ENCODE data around the gene CEBPB.

Gene CEBPB

GRCh38 chr20:50216543-50217206 is 26.0 kb downstream of the CEBPB start:
- H3K4me3 ChIP-seq (ENCODE audit: low read depth, low read length) = no peak overlapping the region
- POLR2A ChIA-PET = interaction anchor here (1.4 kb wide), 1 partner anchor 25 kb away, joined by 3 read pairs; no protein-coding TSS in a partner anchor
- CTCF ChIA-PET = interaction anchor here (1.2 kb wide), 1 partner anchor 247 kb away, joined by 4 read pairs; no protein-coding TSS in a partner anchor
- DNase-seq (ENCODE audit: low read depth, low spot score) = no peak
- TF ChIP-seq CTCF (IDR thresholded peaks at IDR 0.05; ENCODE audit: insufficient read depth, low read length, missing control alignments) = no peak

GRCh38 chr20:50217207-50217949 is 26.7 kb downstream of the CEBPB start:
- no peak for TF ChIP-seq CTCF (IDR thresholded peaks at IDR 0.05; ENCODE audit: insufficient read depth, low read length, missing control alignments)
- CTCF ChIA-PET = interaction anchor here (1.2 kb wide), 1 partner anchor 247 kb away, joined by 4 read pairs; no protein-coding TSS in a partner anchor
- DNase-seq (ENCODE audit: low read depth, low spot score) = no peak
- no peak overlapping the region for H3K4me3 ChIP-seq (ENCODE audit: low read depth, low read length)
- POLR2A ChIA-PET = interaction anchor here (1.4 kb wide), 1 partner anchor 26 kb away, joined by 3 read pairs; no protein-coding TSS in a partner anchor

- DNase-seq (ENCODE audit: low read depth, low spot score) = no peak
- POLR2A ChIA-PET = interaction anchor here (1.0 kb wide), 1 partner anchor 10 kb away, joined by 4 read pairs; no protein-coding TSS in a partner anchor
- no peak for TF ChIP-seq CTCF (IDR thresholded peaks at IDR 0.05; ENCODE audit: insufficient read depth, low read length, missing control alignments)
These were observed 28.4 kb downstream of the CEBPB start for GRCh38 chr20:50218987-50219435.

GRCh38 chr20:50219600-50219999 is 29.0 kb downstream of the CEBPB start:
- no peak for TF ChIP-seq CTCF (IDR thresholded peaks at IDR 0.05; ENCODE audit: insufficient read depth, low read length, missing control alignments)
- ChIA-PET POLR2A (interaction anchor here (1.0 kb wide), 1 partner anchor 11 kb away, joined by 4 read pairs; no protein-coding TSS in a partner anchor), CTCF (no interaction called here)
- no peak overlapping the region for H3K4me3 ChIP-seq (ENCODE audit: low read depth, low read length)
- DNase-seq (ENCODE audit: low read depth, low spot score) = no peak

More at GRCh38 chr20:50218987-50219435, 28.4 kb downstream of the CEBPB start:
- CTCF ChIA-PET = interaction anchor here (0.9 kb wide), 1 partner anchor 40 kb away, joined by 3 read pairs; no protein-coding TSS in a partner anchor
- no peak overlapping the region for H3K4me3 ChIP-seq (ENCODE audit: low read depth, low read length)

- no peak overlapping the region for H3K4me3 ChIP-seq (ENCODE audit: low read depth, low read length)
- no peak for DNase-seq (ENCODE audit: low read depth, low spot score)
- ChIA-PET CTCF (no interaction called here), POLR2A (no interaction called here)
- no peak for TF ChIP-seq CTCF (IDR thresholded peaks at IDR 0.05; ENCODE audit: insufficient read depth, low read length, missing control alignments)
These were observed 29.7 kb downstream of the CEBPB start for GRCh38 chr20:50220093-50220893.

All from AG04449 (cell line).